PC-3 (cell line): ENCODE data around the gene ENTR1.

Experiments
- CTCF ChIP-seq: fragments of 300-600 bp; sonication (generic); conservative IDR thresholded peaks from 2 replicates; pipeline ENCODE4 v1.5.1; 2017; ENCODE audit warnings: antibody characterized with exemption, low read depth, mild to moderate bottlenecking, low read length
- EZH2 ChIP-seq: fragments of 300-600 bp; sonication (generic); IDR thresholded peaks from one replicate; pipeline ENCODE4 v1.6.1; 2017; ENCODE audit warnings: antibody characterized with exemption, mild to moderate bottlenecking, low read length; ENCODE audit not compliant: unreplicated experiment
- EZH2phosphoT487 ChIP-seq: fragments of 300-600 bp; sonication (generic); IDR thresholded peaks from 2 replicates; pipeline ENCODE4 v1.6.1; 2018; ENCODE audit warnings: mild to moderate bottlenecking, antibody characterized with exemption, low read length, borderline replicate concordance

- TF ChIP-seq CTCF (no peak), EZH2 (no peak), EZH2phosphoT487 (no peak)
These were observed 44.9 kb upstream of the ENTR1 start for GRCh38 chr9:136455043-136456002.
